HG02970 (cell line): ENCODE results near the gene ADAMTS8.
"Not testable (repeated sequence)": the region's sequence is repeated elsewhere in the genome, so short reads cannot be mapped to it uniquely, and the experiment has no call there.

Experiments used
- ATAC-seq: cut with Tn5 transposase; IDR thresholded peaks from one replicate; pipeline ENCODE4 v1.9.1; 2021; ENCODE audit warnings: mild to moderate bottlenecking, moderate library complexity, moderate number of reproducible peaks; ENCODE audit not compliant: unreplicated experiment, low FRiP score

The ADAMTS8 gene

GRCh38 chr11:130439160-130439519 is 10.7 kb upstream of the ADAMTS8 start:
- no peak for ATAC-seq

DNA sequence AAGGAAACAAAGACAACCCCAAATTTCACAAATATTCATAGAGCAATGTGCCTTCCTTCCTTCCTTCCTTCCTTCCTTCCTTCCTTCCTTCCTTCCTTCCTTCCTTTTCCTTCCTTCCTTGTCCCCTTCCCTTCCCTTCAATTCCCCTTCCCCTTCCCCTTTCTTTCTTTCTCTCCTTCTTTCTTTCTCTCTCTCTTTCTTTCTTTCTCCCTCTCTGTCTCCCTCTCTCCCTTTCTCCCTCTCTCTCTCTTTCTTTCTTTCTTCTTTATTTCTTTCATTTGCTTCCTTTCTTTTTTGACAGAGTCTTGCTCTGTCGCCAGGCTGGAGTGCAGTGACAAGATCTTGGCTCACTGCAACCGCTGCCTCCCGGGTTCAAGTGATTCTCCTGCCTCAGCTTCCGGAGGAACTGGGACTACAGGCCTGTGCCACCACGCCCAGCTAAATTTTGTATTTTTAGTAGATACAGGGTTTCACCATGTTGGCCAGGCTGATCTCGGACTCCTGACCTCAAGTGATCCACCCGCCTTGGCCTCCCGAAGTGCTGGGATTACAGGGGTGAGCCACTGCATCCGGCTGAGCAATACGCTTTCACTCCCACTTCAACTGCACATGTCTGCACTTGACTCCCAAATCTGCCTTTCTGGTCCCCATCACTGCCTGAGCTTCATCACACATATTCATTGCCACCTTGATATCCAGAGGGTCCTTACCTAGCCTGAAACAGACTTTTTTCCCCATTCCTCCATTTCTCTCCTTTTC is 10.2 kb upstream of the ADAMTS8 start:
- ATAC-seq, result not testable (repeated sequence)

DNA sequence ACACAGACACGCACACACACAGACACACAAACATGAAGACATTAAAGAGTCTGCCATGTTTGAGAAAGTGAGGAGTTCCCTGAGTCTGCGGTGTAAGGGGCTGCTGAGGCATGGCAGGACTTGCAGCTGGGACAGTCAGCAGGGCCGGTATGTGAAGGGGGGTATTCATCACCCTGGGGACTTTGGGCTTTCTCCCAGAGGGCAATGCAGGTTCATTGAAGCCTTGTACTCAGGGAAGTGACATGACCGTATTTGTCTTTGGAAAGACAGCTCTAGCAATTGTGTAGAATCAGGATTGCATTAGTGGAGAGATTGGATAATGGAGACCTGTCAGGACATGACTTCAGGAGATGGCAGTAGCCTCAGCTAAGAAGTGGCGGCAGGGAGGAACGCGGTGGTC is 9.4 kb upstream of the ADAMTS8 start:
- ATAC-seq, result no peak

DNA sequence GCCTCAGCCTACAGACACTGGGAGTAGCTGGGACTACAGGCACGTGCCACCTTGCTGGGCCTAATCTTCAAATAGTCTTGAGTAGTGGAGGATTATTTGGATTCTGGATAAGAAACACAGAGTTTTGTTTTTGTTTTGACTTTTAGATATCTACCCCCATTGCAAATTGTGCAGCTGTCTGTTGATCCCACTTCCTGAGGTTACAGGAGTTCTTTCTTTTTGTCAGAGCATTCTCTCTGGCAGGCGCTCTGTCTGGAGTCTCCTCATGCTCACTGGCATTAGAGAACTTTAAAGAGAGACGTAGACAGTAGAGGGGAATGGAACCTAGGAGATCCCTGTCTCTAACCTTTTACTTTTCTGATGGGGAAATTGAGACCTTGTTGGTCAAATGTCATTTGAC is 7.8 kb upstream of the ADAMTS8 start:
- ATAC-seq, result no peak

DNA sequence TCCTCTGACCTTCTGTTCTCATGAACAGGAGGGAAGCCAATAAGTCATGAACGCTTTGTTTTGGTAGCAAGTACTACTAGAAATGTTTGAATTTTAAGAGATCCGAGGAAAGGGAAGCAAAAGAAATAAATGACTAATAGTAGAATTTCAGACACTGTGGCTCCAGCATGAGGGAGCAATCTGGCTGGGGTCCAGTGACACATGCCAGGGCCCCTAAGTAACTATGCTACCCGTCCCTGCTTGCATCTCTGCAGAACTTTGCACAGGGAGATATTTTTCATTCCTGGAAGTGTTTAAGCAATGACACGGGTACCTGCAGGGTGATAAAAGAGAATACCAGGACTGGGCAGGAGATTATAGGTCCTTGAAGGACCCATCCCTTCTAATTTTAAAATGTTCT is 7.3 kb upstream of the ADAMTS8 start:
- no peak for ATAC-seq

- peak; percentile 83 for ATAC-seq
Measured at GRCh38 chr11:130434521-130435223, 6.3 kb upstream of the ADAMTS8 start.

DNA sequence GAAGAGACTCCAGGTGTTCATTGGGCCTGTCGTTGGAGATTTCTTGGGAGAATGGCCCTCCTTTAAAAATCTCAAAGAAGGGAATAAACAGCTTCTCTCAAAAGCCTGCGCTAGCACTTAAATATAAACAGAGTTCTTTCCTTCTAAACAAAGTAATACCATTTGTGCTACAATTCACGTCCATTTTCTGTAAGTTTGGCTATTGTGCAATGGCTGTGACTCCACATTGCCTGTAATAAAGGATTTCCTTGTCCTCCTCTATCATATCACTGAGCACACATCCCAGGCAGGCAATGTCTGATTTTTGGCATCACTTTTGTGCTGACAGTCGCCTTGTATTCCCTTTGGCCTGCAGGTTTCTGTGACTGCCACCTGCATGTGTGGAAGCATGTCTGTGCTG is 4.9 kb upstream of the ADAMTS8 start:
- no peak for ATAC-seq

GRCh38 chr11:130431801-130432200 is 3.4 kb upstream of the ADAMTS8 start:
- no peak for ATAC-seq

- ATAC-seq, result no peak
Measured at GRCh38 chr11:130431331-130431773, 2.9 kb upstream of the ADAMTS8 start.

- ATAC-seq, result no peak
Measured at GRCh38 chr11:130429983-130430382, 1.6 kb upstream of the ADAMTS8 start.

DNA sequence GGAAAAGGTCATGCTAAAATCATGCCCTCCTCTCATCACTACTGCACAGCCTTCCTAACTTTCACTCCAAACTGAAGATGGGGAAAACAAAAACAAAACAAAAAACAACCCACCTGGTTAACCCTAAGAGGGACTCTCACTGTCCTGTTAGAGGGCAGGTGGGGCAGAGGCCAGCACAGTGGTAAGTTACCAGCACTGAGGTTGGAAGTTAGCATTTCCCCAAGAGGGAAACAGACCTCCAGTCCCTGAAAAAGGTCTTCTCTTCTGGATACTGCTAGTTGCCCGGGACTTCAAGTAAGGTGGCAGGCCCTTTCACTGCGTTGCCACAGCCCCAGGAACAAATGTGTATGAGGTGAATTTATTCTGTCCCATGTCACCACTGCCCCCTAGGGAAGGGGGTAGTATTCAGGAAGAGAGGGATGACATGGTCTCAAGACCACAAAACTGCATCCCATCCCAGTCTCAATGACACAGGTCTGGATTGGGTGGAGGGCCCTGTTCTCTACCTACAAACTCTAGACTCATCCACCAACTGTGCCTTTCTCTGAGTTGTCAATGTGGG is 792 bp upstream of the ADAMTS8 start:
- ATAC-seq, result no peak

GRCh38 chr11:130427581-130428315 is 661 bp downstream of the ADAMTS8 start:
- no peak for ATAC-seq

DNA sequence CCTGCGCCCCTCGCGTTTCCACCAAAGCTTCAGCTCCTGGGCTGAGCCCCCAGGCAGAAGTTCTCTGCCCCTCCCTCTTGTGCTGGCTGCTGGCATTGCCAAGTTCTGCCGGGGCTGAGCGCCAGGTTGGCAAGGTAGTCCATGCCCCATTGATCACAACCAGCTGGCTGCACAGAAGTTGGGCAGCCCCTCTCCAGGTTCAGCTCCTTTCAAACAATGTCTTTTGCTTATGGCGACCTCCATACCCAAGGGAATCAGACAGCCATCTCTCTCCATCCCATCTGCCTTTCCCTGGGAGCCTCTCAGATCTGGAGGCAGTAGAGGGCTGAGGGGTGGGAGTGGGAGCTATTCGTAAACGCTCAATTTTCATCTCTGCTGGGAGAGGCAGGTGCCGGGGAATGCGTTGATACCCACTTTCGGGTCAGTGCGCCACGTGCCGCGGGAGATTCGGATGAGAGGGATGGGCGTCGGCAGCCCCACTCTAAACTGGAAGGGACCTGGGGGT is 1.5 kb downstream of the ADAMTS8 start:
- no peak for ATAC-seq

GRCh38 chr11:130426223-130426836 is 2.1 kb downstream of the ADAMTS8 start:
- no peak for ATAC-seq

- no peak for ATAC-seq
Measured at GRCh38 chr11:130425156-130425555, 3.3 kb downstream of the ADAMTS8 start.

DNA sequence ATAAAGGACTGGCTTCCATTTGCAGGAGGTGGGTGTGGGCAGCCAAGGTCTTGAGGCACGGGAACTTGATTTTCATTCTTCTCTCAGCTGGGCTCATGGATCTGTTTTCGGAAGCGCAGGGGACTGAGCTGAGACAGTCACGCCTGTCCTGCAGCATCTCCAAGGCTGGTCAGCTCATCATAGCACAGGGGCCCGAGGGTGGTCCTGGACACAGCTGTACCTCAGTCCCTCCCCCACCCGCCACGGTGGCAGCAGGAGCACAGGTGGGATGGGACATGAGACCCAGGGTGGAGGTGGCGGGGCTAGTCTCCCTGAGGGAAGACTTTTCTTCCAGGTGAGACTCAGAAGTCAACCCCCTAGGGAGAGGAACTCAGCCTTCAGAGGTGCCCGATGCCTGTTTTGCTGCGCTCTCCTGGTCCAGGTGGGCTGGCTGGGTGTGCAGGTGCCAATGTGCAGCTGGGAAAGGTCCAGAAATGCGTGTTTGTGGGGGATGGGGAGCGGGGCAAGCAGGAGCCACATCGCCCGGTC is 3.7 kb downstream of the ADAMTS8 start:
- no peak for ATAC-seq

DNA sequence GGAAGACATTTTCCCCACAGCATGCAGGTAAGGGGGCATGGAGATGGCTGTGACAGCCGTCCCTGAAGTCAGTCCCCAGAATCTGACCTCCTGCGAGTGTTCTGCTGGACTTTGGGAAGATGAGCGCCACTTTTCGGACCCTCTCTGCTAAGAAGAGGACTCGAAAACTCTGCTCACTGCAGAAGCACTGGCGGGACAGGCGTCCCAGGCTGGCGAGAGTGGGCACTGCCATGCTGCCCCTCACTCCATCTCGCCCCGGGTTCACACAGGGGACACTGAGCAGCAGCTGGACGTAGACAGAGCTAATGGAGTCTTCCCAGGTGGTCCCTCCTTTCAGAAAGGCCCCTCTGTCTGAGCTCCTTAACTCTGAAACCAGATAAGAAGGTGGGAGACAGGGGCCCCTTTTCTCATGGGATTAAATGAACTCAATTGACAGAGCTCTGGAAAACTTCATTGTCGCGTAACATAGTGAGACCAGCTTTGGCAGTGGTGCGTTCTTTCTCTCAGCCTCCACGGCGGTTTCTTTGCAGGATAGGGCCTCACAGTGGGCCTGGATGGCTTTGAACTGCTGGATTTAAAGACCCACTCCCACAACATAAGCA is 4.8 kb downstream of the ADAMTS8 start:
- no peak for ATAC-seq

DNA sequence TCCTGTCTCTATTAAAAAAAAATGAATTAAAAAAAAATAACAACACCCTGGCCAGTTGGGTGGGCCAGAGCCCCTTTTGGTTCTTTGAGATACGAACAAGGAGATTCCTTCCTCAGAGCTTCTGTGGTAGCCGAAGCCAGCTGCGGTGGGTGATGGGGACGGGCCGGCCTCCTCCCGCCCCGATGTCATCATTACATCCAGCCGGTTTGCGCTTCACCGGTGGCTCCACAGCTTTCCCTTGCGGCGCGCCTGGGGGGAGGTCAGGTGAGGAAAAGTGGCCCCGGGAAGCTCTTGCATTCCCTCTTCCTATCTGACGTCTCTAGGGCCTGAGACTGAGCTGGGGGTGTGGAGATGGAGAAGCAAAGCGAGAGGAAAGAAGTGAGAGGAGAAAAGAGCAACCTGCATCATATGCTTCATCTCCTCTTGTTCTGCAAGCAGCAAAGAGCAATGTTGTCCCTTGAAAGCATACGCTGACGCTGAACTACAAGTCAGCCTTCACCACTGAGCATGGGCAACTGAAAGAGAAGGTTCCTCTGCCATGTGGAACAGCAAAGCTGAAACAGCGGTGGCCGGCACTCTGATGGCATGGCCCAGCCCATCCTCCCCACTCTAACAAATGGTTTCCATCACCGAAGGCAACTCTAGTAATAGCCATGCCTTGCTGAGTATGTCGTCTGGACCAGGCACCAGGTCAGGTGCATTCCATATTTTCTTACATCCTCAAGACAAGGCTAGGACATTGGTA is 6.0 kb downstream of the ADAMTS8 start:
- no peak for ATAC-seq

DNA sequence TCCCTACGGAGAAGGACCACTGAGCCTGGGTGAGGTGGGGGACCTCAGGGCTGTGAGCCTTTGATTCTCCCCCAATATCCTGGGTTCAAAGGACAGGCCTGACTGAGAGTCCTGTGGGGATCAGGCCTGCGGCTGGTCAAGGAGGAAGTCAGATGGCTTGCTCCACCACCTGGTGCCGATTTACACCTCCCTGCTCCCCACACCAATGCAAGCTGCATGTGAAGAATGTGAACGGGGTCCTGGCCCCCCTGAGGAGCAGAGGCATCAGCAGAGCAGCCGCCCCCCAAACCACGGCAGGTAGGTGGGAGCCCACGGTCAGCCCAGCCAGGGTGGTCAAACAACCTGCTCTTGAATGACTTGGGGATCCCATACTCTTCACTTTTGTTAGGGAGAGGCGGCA is 6.7 kb downstream of the ADAMTS8 start:
- ATAC-seq, result no peak
